ENCODE data around the gene MAPK7.

The MAPK7 gene

DNA sequence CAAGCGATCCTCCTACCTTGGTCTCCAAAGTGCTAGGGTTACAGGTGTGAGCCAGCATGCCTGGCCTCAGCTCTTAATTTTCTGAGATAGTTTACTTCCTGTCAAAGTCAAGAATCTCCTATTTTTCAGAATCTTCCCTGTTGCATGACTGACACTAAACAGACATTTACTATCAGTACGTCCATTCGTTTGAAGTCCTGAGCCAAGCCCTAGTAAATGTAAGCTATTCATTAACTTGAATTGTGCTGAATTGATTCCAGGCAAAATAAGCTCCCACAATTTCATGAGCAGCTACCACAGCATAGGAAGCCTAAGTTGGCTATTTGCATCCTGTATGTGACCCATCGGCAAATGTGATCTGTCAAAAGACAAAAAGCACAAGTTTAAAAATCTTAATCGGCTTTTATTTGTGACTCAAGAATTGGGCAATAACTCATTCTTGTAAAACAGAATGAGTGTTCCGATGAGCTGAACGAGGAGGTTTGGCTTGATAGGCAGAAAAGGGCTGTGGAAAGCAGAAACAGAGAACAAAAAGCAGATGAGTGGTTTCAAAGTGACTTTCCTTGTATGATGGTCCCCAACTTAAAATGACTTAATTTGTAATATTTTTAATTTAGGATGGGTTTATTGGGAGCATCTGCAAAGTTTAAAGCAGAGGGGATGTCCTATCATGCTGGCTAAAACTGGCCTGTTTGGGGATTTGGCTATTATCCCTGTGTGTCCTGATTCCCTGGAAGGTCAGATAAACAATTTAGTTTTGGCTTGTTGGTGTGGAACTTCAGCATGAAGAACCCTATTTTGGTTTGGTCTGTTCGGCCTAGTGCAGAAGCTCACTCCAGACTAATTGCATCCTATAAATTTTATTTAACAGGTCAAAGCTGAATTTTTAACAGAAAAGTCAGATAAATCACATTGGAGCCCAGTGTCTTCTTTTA is 46.9 kb downstream of the MAPK7 start:
- no peak for DNase-seq

DNA sequence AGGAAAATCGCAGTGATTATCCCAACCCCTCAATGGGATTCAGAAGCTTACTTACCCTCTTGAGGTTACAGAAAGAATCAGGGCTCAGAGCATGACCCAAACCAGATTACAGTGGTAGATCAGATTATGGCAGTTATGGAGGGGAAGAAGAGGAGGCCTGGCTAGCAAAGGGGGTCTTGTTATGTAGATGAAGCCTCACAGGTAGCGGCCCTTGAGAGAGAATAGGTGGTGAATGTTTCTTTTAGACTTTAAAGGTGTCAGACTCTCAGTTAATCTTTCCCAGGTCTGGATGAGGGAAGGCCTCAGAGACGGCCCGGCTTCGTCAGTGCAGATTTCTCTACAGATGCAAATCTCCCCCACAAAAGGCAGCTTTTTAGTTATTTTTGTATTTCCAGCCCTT is 48.3 kb downstream of the MAPK7 start:
- no peak for DNase-seq

DNA sequence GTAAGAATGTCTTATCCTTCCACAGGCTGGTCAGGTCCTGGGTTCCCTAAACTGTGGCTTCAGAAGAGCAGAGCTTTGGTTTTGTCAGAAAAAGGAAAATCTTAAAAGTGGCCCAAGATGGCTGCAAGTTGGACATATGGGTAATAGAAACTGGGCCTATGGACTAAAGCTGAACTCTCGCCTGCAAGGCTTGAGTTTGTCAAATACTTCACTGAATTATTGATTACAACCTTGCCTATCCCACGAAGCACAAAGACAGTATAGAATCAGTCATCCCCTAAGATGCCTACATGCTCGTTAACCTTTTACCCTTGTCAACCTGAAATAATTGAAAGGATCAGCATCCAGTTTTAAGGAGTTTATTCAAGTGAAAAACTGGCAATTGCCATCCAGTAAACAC is 53.4 kb downstream of the MAPK7 start:
- DNase-seq = no peak
